DMS153 treated with DMSO at 0.1 percent for 48 hours (cell line): ENCODE measurements around the gene TRIP12.
"Not testable (repeated sequence)": the region's sequence is repeated elsewhere in the genome, so short reads cannot be mapped to it uniquely, and the experiment has no call there.

Experiments used
- DNase-seq: peaks from one replicate; lab custom pipeline; 2025; ENCODE audit not compliant: unreplicated experiment; lab: John Stamatoyannopoulos, UW

The TRIP12 gene

GRCh38 chr2:229879191-229879950 is 42.4 kb downstream of the TRIP12 start:
- no peak for DNase-seq

DNA sequence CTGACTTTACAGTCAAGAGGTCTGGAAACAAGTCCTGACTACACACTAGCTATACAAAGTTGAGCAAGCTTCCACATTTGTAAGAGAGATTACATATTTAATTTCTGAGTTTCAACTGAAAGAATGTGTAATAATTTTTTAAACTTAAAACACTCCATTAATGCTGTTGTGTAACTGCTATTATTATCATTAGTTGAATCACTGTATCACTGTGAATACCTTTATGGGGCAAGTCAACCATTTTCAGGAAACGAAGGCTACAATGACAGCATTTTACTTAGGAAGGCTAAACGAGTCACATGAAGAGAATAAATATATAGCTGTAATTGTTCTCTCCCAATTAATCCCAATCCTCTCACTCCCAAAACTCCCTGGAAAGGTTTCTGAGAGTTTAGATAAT is 46.3 kb downstream of the TRIP12 start:
- no peak for DNase-seq

GRCh38 chr2:229874647-229875046 is 47.2 kb downstream of the TRIP12 start:
- no peak for DNase-seq

DNA sequence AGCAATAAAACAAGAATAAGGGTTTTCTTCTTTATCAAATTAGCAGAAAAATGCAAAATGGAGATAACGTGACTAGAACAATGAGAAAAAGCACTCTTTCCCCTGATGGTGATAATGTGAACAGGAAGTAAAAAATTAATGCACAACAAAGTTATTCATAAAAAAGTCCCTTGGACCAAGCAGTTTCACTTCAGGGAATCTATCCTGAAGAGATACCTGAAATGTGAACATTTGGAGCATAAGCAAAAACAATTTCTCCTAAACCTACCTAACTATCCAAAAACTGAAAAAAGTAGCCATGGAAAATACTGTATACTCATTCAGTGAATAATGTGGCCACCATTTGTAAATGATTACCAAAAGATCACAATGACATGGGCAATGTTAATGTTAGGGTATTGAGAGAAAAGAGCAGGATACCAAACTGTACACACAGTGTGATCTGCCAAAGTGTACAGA is 48.7 kb downstream of the TRIP12 start:
- DNase-seq, result no peak

DNA sequence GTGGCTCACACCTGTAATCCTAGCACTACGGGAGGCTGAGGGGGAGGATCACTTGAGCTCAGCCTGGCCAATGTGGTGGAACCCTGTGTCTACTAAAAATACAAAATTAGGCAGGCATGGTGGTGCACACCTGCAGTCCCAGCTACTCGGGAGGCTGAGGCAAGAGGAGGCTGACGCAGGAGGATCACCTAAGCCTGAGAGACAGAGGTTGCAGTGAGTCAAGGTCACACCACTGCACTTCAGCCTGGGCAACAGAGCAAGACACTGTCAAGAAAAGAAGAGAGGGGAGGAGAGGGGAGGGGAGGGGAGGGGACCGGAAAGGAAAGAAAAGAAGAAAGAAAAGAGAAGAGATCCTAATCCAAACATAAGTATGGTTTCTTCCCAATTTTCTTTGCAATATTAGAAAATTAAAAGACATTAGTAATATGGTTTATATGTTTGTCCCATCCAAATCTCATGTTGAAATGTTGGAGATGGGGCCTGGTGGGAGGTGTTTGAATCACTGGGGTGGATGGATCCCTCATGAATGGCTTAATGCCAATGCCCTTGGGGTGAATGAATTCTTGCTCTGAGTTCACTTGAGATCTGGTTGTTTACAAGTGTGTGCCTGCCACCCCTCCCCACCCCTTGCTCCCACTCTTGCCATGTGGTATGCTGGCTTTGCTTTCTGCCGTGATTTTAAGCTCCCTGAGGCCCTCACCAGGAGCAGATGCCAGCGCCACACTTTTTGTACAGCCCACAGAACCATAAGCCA is 50.7 kb downstream of the TRIP12 start:
- no peak for DNase-seq

DNA sequence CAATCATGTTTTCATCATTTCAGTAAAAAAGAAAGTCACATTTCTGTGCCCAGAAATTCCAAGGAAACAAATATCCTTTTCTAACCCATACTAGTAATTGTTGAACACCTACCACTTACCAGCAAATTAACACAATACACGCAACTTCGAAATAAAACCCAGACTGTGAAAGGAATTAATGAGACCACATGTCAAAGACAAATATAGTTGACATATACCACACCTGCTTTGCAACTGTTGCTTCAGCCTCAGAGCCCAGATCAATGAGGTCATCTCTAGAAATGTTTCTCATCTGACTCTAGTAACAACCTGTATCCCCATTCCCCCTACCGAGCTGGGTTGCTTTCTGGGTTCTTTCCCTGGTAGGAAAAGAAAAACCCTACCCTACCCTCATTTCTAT is 52.6 kb downstream of the TRIP12 start:
- DNase-seq, result no peak

DNA sequence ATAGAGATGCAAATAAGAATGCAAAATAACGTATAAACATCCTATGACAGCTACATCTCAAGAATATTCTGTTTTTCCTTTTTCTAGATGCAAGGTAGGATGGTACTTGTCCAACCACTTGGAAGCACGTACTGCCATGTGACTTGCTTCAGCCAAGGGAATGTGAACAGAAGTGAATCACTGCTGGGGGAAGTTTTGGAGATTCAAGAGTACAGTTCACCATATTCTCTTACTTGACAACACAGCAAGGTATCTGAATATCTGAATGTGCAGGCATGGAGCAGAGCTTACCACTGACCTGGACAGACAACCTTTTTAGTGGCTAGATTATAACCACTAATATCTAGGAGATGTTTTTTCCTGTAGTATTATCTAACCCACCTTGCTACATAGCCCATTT is 53.0 kb downstream of the TRIP12 start:
- no peak for DNase-seq

DNA sequence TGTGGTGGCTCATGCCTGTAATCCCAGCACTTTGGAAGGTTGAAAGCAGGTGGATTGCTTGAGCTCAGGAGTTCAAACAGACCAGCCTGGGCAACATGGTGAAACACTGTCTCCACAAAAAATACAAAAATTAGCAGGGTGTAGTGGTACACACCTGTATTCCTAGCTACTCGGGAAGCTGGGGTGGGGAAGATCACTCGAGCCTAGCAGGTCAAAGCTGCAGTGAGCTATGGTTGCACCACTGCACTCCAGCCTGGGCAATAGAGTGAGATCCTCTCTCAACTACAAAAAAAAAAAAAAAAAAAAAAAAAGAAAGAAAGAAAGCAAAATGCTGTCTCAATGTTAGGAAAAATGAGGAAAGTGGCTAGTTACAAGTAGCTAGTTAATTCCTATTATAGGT is 56.8 kb downstream of the TRIP12 start:
- DNase-seq, result no peak

DNA sequence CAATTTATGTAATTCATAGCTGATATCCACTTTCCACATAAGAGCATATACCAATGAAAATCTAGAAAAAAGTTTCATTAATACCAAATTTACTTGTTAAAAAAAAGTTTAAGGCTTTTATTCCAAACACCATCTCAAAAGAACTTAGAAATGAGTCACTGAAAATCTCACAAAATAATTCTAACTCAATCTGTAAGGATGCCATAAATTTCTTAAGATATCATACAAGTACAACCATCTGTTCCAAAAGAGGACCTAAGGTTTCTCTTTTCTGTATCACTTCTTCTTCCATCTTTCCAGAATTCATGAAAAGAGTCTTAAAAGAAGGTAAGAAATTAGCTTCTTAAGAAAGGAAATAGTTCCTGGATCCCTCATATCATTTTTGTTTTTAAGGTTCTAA is 60.4 kb downstream of the TRIP12 start:
- no peak for DNase-seq

DNA sequence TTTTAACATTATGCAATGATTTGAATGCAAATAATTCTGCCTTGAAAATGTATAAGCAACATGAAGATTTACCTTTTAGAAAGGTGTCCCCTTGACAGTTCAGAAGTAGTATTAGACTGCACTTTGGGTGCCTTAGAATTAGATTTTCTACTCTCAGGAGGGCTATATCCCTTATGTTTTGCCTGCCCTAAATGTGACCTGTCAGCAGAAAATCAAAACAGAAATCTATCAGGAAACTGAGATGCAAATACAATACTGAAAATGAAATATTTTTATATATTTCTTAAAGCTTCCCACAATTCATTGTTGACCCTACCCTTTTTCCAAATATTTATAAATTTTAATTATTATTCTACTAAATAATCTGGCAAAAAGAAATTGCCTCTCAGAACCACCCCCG is 61.5 kb downstream of the TRIP12 start:
- no peak for DNase-seq

- DNase-seq, result no peak
Observed at GRCh38 chr2:229858351-229858750, 63.5 kb downstream of the TRIP12 start.

DNA sequence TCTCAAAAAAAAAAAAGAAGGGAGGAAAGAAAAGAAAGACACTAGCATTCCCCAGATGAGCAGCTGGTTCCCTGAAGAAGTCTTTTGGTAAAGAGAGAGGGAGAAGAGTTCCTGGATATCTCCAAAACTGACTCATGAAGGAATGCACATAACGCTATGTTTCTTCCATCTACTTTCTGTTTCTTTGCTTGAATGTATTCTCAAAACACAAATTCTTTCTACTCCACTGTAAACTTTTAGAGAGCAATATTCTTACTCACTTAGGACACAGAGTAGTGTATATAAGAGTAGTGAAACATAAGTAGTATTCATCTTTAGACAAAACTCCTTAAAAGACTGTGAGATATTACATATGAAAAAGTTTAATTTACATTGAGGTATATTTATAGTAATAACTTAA is 64.2 kb downstream of the TRIP12 start:
- DNase-seq, result no peak

GRCh38 chr2:229856413-229856812 is 65.4 kb downstream of the TRIP12 start:
- DNase-seq, result no peak

DNA sequence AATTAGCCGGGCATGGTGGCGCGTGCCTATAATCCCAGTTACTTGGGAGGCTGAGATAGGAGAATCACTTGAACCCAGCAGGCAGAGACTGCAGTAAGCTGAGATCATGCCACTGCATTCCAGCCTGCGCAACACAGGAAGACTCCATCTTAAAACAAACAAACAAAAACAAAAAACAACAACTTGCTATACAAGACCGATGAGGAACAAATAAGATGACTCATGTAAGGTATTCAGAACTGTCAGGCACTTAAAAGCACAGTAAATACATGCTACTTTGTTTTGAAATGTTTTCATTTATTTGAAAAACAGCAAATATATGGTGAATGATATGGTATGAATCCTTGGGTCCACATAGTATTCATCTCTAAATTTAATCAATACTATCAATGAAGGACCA is 66.7 kb downstream of the TRIP12 start:
- DNase-seq, result no peak

- DNase-seq, result no peak
Observed at GRCh38 chr2:229852565-229852964, 69.2 kb downstream of the TRIP12 start.

- no peak for DNase-seq
Observed at GRCh38 chr2:229851870-229852269, 69.9 kb downstream of the TRIP12 start.

GRCh38 chr2:229850355-229851275 is 71.2 kb downstream of the TRIP12 start:
- DNase-seq, result not testable (repeated sequence)

- no peak for DNase-seq
Observed at GRCh38 chr2:229849073-229849472, 72.7 kb downstream of the TRIP12 start.

GRCh38 chr2:229843613-229844012 is 78.2 kb downstream of the TRIP12 start:
- no peak for DNase-seq

- DNase-seq, result no peak
Observed at GRCh38 chr2:229838729-229839128, 83.1 kb downstream of the TRIP12 start.

DNA sequence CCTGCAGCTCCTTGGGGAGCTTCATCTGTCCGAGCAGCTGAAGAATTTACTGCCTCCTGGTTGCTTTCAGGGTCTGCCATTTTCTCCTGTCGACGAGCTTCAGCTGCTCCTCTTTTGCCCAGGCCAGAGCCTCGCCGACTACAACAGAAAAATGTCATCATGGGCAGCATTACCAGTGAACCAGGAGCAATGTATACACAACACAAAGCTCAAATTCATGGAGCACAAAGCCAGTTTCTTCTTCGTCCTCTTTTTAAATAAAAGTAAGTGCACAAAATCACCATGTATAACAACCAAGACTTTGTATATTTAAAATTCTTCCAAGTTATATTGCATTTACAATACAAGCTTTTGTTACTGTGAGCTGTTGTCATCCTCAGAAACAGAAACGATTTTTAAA is 85.0 kb downstream of the TRIP12 start:
- DNase-seq, result no peak
